NCI-H748 (cell line): ENCODE data around the gene PPID.
"Not testable (repeated sequence)": the region's sequence is repeated elsewhere in the genome, so short reads cannot be mapped to it uniquely, and the experiment has no call there.

Experiments
- DNase-seq: peaks from one replicate; lab custom pipeline; 2025; ENCODE audit not compliant: unreplicated experiment; lab: John Stamatoyannopoulos, UW

The PPID gene

DNA sequence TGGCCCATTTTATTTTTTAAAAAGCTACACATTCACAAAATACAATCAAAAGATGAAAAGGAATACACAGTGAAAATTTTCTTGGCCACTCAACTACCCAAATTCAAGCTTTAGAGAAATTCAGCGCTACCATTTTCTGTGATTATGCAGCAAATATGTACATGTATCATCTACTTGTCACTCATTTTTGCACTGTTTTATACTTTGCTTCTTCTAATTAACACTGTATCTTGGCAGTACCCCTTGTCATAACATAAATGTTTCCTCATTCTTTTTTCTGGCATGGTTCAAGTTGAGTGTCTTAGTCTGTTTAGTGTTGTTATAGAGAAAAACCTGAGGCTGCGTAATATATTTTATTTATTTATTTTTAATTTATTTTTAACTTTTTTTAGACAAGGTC is 15.7 kb upstream of the PPID start:
- DNase-seq: no peak

DNA sequence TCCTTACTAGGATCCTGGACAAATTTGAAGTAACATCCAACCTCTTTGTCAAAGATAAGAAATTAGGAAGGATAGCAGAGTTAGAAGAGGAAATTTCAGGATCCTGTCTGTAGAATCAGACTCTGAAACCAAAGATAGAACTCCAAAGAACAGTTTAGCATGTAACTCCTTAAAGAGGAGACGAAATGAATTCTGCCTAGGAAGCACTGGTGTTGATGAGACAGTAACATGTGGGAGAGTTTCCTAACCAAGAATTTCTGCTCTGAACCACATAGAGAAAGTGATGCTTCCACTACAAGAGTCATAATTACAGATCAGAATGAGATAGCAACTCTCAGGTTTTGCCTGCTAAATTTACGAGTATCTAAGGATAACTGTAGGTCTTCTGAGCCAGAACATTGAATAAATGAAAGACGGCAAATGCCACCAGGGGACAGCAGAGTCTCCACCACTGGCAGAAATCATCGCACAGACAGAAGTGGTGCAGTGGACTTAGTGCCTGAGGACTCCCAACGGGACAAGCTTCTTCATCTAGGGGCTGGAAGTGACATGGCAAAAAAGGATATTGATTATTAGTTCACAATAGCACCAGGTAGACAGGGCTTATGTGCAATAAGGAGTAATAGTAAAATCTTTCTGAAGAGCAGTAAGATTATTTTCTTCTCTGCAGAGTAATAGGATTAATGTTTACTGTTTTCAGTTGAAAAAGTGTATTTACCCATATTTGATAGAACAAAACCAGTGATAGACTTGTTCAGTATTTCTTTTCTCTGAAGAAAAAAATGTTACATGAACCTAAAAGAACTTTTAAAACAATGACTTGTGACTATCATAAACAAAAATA is 6.7 kb upstream of the PPID start:
- peak; percentile 52 for DNase-seq

DNA sequence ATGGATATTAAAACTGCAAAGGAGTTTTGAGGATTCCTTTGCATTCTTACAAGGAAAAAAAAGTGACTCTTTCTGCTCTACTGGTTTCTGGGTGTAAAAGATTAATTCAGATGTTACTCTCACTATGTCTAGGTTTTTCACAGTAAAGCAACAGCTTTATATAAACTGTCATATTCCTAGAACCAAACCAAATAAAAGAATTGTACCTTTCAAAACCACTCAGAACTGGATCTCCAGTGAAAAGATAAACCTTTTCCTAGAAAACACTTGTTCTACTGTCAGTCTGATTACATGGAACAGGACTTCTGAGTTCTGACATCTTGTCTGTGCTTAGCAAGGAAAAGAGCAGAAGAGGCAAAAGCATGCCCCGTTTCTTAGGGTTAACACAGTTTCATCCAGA is 5.0 kb upstream of the PPID start:
- DNase-seq: no peak

DNA sequence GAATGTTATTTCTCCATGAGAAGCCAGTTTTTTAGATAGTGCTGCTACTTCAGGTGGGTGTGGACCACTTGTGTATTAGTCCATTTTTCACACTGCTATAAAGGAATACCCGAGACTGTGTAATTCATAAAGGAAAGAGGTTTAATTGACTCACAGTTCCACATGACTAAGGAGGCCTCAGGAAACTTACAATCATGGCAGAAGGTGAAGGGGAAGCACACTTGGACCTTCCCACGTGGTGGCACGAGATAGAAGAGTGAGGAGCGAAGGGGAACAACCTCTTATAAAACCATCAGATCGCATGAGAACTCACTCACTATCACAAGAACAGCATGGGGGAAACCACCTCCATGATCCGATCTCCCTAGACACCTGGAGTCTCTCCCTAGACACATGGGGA is 3.4 kb upstream of the PPID start:
- no peak for DNase-seq

DNA sequence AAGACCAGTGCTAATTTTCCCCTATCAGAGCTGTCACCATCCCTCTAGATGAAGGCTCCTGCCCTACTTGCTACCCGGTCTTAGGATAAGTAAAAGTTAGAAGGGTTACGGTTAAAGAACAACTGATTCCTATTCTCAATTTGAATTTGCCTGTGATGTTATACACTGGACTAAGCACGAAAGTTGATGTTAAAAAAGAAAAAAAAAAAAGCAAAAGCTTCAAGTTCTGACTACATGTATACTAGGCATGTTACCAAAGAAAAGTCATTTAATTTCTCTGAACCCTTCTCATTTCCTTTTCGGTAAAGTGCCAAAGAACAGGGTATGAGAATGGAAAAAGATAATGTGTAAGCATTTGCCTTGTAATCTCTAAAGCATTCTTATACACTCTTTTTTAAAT is 1.4 kb upstream of the PPID start:
- DNase-seq: no peak

DNA sequence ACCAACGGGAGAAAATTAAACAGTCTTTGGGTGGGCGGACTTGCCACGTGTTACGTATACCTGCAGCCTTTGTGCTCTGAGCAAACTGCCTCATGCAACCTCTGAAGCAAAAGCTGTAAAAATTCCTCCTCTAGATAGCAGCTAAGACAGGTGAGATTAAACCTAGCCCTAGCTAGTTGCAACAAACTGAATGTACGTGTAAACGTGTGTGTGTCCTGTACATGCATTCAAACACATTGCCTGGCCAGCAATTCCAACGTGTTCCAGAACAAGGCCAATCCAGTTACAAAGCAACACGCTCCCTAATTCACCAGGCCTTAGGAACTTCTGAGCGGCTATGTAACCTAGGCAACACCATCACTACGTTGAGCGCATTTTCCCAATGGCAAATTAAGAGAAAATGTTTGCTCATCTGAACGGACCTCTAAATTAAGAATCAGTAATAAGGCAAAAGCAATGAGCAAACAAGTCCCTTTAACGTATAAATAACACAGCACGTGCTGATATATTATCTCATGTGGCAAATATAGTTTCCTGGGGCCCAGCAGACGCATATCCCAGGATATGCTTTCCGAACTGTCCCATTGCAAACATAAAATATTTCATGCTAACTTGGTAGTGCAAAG is 792 bp downstream of the PPID start:
- peak; percentile 65 for DNase-seq

DNA sequence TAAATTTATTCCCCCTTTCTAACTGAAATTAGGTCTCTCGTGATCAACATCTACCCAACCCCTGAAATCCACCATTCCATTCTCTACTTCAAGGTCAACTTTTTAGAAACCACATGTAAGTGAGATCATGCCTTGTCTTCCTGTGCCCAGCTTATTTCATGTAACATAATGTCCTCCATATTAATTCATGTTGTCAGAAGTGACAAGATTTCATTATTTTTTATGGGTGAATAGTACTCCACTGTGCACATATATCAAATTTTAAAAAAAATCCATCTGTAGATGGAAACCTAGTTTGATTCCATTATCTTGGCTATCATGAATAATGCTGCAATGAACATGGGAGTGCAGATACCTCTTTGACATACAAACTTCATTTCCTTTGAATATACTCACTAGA is 1.5 kb downstream of the PPID start:
- DNase-seq: no peak

DNA sequence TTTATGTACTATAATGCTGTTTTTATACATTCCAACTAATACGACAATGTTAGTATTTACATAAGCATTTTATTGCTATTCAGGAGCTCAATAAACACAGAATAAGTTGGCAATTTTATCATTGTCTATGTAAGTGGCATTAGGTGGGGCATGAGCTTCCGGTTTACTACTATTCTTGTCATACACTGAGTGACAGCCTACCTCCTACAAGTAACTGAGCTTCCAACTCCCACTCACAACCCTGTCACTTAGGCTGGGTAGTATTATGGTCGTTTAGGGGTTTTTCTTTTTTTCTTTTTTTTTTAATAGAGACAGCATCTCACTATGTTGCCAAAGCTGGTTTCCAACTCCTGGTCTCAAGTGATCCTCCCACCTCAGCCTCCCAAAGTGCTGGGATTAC is 7.4 kb downstream of the PPID start:
- DNase-seq: no peak

DNA sequence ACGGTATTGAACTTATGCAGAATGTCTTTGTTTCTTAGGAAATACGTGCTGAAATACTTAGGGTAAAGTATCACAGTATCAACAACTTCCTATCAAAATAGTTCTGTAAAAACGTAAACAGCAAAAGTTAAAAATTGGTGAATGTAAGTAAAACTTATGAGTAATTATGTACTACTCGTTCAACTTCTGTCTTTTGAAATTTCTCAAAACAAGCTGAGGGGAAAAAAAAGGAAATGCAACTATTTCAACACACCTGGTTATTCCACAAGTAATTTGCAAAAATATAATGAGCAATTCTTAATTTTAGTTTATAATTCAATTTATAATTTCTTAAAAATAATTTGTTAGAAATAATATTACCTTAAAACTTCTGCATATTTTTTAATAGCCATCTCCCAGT is 8.3 kb downstream of the PPID start:
- no peak for DNase-seq

DNA sequence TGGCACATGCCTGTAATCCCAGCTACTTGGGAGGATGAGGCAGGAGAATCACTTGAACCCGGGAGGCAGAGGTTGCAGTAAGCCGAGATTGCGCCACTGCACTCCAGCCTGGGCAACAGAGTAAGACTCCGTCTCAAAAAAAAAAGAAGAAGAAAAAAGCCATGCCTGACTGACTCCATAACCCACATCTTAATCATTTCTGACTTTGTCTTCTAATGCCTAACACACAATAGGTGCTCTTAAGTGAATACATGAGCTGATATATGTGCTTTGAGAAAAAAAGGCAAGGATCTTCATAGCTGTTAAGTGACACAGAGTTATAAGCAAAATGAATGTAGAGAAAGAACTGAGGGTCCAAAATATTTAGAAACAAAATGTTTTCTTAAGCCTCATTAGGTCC is 10.6 kb downstream of the PPID start:
- DNase-seq: not testable (repeated sequence)

DNA sequence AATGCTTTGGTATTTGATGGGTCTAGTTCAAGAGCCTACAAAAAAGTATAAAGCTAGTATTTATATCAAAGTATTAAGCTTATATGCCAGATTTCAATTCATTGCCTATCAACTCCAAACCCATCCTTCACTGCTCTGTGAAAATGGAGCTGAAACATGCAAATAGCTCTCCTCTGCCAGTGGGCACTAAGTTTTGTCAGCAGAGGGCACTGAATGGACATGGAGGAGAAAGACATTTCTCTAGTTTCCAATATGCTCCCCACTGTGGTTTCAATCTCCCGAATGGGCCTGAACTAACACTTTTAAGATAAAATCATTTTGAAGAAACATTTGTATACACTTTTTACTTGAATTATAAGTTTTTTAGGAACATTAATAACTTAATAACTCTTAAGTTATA is 12.4 kb downstream of the PPID start:
- DNase-seq: no peak

DNA sequence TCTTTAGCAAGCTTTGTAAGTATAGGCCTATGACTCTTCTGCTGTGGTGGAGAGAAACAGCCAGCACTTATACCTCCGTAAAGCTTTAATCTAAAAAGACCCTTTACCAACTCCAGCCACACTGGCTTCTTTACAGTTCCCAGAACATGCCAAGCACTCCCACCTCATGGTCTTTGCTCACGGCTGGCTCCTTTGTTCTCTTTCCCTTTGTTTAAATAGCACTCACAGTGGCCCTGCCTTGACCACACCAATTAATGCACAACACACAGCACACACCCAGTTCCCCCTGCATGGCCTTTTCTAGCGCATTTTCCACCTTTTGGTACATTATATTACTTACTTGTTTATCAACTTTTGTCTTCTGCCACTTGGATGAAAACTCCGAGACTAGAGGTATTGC is 18.9 kb downstream of the PPID start:
- DNase-seq: peak; percentile 58

DNA sequence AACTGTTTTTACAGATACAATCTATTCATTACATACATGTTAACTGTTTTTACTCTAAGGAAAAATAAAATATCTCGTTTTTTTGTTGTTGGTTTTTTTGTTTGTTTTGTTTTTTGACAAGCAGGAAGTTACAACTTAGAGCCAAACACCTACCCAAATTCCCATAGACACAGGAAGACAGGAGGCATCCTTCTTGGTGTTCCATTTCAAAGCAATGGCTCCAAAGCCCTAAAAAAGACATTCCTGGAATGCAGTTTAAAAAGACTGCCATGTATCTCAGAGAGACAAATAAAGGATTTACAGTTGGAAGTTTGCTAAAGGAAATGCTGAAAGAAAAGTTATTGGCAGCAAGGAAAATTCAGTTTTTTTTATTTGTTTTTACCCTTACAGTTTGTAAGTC is 34.4 kb downstream of the PPID start:
- no peak for DNase-seq

DNA sequence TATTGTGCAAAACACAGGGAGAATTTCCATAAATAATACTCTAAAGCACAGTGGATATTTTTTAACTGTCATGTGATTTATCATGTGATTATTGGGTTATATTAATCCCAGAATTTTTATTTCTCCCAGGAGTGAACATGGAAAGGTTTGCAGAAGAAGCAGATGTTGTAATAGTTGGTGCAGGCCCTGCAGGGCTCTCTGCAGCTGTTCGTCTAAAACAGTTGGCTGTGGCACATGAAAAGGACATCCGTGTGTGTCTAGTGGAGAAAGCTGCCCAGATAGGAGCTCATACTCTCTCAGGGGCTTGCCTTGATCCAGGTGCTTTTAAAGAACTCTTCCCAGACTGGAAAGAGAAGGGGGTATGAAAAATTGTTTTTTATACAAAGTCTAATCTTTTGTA is 41.1 kb downstream of the PPID start:
- no peak for DNase-seq

DNA sequence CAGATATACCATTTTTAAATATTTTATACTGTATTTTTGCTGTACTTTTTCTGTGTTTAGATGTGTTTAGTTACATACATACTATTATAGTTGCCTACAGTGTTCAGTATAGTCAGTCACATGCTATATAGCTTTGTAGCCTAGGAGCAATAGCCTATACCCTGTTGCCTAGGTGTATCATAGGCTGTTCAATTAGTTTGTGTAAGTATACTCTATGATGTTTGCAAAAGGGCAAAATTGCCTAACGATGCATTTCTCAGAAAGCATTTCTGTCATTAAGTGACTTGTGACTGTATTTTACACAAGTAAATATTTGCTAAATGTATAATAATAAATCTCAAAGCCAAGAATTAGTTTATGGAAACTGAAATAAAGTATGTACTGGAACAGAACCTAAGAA is 41.6 kb downstream of the PPID start:
- DNase-seq: no peak

DNA sequence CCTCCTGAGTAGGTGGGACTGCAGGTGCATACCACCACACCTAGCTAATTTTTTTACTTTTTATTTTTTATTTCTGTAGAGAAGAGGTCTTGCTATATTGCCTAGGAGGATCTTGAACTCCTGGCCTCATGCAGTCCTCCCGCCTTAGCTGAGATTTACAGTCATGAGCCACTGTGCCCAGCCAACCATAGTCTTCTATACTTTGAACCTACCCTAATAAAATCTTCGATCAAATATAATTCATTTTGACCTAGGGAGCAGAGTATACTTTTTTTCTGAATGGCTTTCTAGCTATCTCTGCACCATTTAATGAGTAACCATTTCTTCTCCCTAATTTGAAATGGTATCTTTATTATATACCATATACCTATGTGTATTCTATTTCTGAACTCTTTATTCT is 44.4 kb downstream of the PPID start:
- DNase-seq: no peak

DNA sequence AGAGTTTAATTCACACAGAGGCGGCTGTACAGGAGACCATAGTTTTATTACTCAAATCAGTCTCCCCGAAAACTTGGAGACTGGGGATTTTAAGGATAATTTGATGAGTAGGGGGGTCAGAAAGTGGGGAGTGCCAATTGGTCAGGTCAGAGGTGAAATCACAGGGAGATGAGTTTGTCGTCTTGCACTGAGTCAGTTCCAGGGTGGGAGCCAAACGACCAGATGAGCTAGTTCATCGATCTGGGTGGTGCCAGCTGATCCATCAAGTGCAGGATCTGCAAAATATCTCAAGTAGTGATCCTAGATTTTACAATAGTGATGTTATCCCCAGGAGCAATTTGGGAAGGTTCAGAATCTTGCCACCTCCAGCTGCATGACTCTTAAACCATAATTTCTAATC is 47.1 kb downstream of the PPID start:
- no peak for DNase-seq

DNA sequence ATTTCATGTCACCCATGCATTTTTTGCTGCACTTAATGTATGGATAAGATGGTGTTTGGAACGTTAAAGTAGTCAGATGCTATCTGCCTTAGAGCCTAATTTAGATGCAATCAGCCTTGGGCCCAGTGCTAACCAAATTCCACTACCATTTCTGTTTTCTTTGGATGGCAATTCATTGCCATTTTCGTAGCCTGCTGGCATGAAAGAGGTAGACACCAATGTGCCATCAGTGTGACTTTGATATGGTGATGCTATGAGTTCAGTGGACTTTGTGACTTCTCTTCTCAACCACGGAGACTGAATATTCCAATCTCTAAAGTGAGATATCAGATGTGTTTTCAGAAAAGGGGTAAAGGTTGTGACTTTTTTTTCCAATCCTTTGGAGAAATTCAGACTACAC is 49.6 kb downstream of the PPID start:
- no peak for DNase-seq

DNA sequence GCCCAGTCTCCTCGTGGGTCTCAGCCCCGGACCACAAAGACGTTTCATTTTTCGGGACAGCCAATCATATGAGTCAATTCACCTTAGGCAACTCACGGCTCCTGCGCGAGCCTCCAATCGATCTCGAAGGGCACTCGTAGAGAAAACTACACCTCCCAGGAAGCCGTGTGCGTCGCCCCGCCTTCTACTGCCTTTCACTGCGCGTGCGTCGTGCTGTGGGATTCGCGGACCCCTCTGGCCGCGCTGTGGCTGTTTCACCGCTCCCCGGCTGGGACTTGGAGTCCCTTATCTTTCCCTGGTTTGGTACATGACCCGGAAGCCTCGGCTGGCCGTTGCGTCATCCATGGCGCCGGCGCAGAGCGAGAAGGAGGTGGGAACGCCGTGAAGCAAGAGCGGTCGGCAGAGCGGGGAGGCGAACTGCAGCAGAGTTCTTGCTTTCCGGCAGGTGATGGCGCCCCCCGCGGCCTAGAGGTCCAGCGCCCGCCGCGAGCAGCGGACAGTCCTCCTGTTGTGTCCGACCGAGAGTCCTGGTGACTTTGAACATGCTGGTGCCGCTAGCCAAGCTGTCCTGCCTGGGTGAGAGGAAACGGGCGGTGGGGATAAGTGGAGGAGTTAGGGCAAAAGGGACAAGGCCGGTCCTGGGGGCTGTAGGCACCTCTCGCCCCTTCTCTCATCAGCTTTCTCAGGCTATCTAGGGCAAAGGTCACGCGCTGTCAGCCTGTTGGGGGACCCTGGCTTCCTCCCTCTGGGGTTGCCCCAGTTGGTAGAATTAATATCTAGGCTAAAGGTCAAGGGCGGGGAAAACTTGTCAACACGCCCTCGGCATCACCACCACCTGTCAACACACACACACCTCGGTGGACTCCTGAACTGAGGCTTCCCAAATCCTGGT is 51.0 kb downstream of the PPID start, which contains the start of gene ETFDH:
ETFDH (plus strand) TSS at position 382 of the 892 bp plus-strand sequence; CDS start at position 543, 161 bp downstream.
- peak; percentile 98 for DNase-seq

DNA sequence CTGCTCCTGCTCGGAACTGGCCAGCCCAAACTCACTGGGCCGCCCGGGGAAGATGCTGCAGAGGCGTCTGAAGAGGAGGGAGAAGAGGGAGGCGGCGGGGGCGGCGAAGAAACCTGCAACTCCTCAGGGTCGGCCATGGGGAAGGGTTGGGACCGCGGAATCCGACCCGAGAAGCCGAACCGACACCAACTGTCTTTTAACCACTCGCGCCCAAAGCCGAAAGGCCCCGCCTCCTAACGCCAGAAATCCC is 51.6 kb downstream of the PPID start, which contains the start of gene C4orf46:
C4orf46 (minus strand) TSS at position 223 of the 250 bp plus-strand sequence; CDS start at position 137, 86 bp downstream.
- no peak for DNase-seq

DNA sequence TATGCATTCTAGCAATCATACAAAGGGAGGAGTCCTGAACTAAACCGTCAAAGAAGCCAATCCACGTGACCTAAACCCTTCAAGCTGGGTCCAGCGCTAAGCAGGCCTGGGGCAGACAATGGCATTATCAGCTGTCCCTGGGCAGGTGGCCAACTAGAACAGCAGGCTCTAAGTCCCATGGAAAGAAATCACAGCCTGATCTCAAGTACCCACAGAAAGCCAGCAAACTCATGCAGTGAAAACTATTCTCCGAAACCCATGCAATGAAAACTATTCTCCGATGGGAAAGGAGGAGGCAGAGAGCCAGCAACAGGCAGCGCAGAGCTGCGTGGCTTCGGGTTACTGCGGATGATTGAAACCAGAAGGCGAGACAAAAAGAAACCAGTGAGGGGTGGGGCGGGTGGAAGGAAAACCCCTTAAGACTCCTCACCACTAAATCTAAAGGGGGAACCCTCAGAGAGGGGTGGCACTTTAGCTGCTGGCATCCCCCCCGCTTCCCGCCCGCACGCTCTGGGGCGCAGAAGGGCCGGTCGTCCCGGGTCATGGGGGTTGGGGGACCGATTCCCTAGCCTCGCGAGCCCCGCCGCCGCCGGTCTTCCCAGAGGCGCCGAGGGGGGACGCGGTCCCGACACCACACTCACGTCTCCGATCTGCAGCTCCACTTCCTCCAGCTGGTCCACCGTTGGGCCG is 52.1 kb downstream of the PPID start:
- DNase-seq: peak; percentile 83
